K562 (cell line): ENCODE measurements around the gene ZNF622. TPM values are rescaled to one million over a fixed set of nuclear protein-coding genes. Genes with fewer than 3 reads are reported as not detected.

Source experiments
- ATAC-seq: fragments of 200-7000 bp; cut with Tn5 transposase; 3 replicates; pipeline ENCODE4 v1.9.1; 2020; ENCODE audit warnings: moderate library complexity
- BruUV-seq: library from RNA; stranded (reverse); fragments of 400-500 nt; replicated peaks from 2 replicates; lab custom pipeline; 2021; lab: Mats Ljungman, UMichigan
- CTCF ChIA-PET: fragments of 300-600 bp; formaldehyde crosslinking; extraction: SDS; loops from one replicate; lab custom pipeline; 2021; ENCODE audit warnings: low intra/inter-chr PET ratio; lab: Yijun Ruan, JAX
- POLR2A ChIA-PET: fragments of 300-600, 350-650 bp; sonication (Branson Sonifier 250); formaldehyde crosslinking; extraction: SDS; loops from one replicate; lab custom pipeline; 2021; ENCODE audit warnings: antibody characterized with exemption, inconsistent platforms; lab: Yijun Ruan, JAX
- DNase-seq, 4 experiments: peaks; one replicate each; pipeline versions ENCODE4 v3.0.0 to v3.0.0-alpha.2; 2011 to 2018; ENCODE audit warnings: low spot score in 3 of 4, mixed read lengths in 3 of 4; ENCODE audit errors: extremely low read depth in 1 of 4
- FAIRE-seq: peaks from 2 replicates; lab custom pipeline; 2011; peaks lifted over from hg19 to GRCh38; lab: Jason Lieb, UNC
- H2AFZ ChIP-seq: 2 replicates; pipeline ENCODE4 v1.6.0; 2011; ENCODE audit warnings: low read depth, low read length, control low read depth, inconsistent platforms
- H3K27ac ChIP-seq: fragments of 200-600 bp; 3 replicates; pipeline ENCODE4 v1.8.0; 2011; ENCODE audit warnings: low read depth, mild to moderate bottlenecking, control low read depth, inconsistent platforms, low read length, moderate library complexity, mixed read lengths; ENCODE audit errors: extremely low read depth
- H3K27me3 ChIP-seq, 2 experiments: fragments of 300-600 bp in 1 of 2; 2 replicates in 1 of 2; 3 replicates in 1 of 2; pipeline versions ENCODE4 v1.6.0 to v1.8.0; 2011; ENCODE audit warnings: inconsistent platforms in 2 of 2, low read length in 2 of 2, mild to moderate bottlenecking in 1 of 2, mixed read lengths in 1 of 2, moderate library complexity in 1 of 2; ENCODE audit not compliant: control insufficient read depth in 2 of 2, insufficient read depth in 2 of 2
- H3K36me3 ChIP-seq: fragments of 300-600 bp; 3 replicates; pipeline ENCODE4 v1.8.0; 2011; ENCODE audit warnings: mild to moderate bottlenecking, low read length, inconsistent platforms; ENCODE audit not compliant: control insufficient read depth, insufficient read depth
- H3K4me1 ChIP-seq, 2 experiments: fragments of 200-600 bp in 1 of 2; replicated peaks in 1 of 2; 2 replicates in 1 of 2; 3 replicates in 1 of 2; pipeline versions ENCODE4 v1.5.1 to v1.8.0; 2011; ENCODE audit warnings: inconsistent platforms in 2 of 2, low read length in 2 of 2, mild to moderate bottlenecking in 1 of 2, mixed read lengths in 1 of 2, moderate library complexity in 1 of 2; ENCODE audit not compliant: control insufficient read depth in 2 of 2, insufficient read depth in 2 of 2
- H3K4me2 ChIP-seq: 2 replicates; pipeline ENCODE4 v1.6.1; 2011; ENCODE audit warnings: low read length, control low read depth, inconsistent platforms, mixed read lengths; ENCODE audit not compliant: insufficient read depth
- H3K4me3 ChIP-seq: fragments of 200-600 bp; sonication (generic), shearing (Covaris generic); 2 replicates; pipeline ENCODE4 v1.5.1; 2016; ENCODE audit warnings: control low read depth, inconsistent platforms
- H3K79me2 ChIP-seq: fragments of 200-600 bp; 3 replicates; pipeline ENCODE4 v1.8.0; 2011; ENCODE audit warnings: low read length, inconsistent platforms; ENCODE audit not compliant: control insufficient read depth, insufficient read depth
- H3K9ac ChIP-seq, 2 experiments: 2 replicates each; pipeline versions ENCODE4 v1.6.0 to v1.6.1; 2011; ENCODE audit warnings: low read depth in 2 of 2, low read length in 2 of 2, control low read depth in 1 of 2, inconsistent platforms in 1 of 2, mild to moderate bottlenecking in 1 of 2, mixed read lengths in 1 of 2; ENCODE audit not compliant: insufficient read depth in 1 of 2
- H3K9me1 ChIP-seq: one replicate; pipeline ENCODE4 v1.6.0; 2011; ENCODE audit warnings: inconsistent platforms, mild to moderate bottlenecking, low read length, moderate library complexity; ENCODE audit not compliant: control insufficient read depth, insufficient read depth
- H3K9me3 ChIP-seq: replicated peaks from 2 replicates; pipeline ENCODE4 v1.5.1; 2011; ENCODE audit warnings: low read depth, low read length, inconsistent platforms; ENCODE audit not compliant: control insufficient read depth, insufficient read depth
- H4K20me1 ChIP-seq: replicated peaks from 2 replicates; pipeline ENCODE4 v1.6.1; 2011; ENCODE audit warnings: low read length, inconsistent platforms, mixed read lengths; ENCODE audit not compliant: control insufficient read depth, insufficient read depth
- DMBX1 ChIP-seq: fragments of 250-450 bp; sonication (Bioruptor Pico); IDR thresholded peaks from 2 replicates; pipeline ENCODE4 v1.8.0; 2022; ENCODE audit warnings: inconsistent platforms, mild to moderate bottlenecking, moderate library complexity, borderline replicate concordance
- FOXO4 ChIP-seq: fragments of 450-650 bp; formaldehyde crosslinking; IDR thresholded peaks from 2 replicates; pipeline ENCODE4 v1.4.0; 2020; ENCODE audit warnings: mild to moderate bottlenecking, moderate library complexity
- HNRNPLL ChIP-seq: fragments of 200-400 bp; formaldehyde crosslinking; IDR thresholded peaks from 2 replicates; pipeline ENCODE4 v1.6.1; 2017; ENCODE audit warnings: low read length, low read depth, mild to moderate bottlenecking; ENCODE audit not compliant: poor library complexity, severe bottlenecking
- OTX1 ChIP-seq: fragments of 450-650 bp; formaldehyde crosslinking; IDR thresholded peaks from 2 replicates; pipeline ENCODE4 v1.4.0; 2022; ENCODE audit warnings: mild to moderate bottlenecking
- RB1 ChIP-seq: fragments of 450-650 bp; IDR thresholded peaks from 2 replicates; pipeline ENCODE4 v1.6.1; 2017; ENCODE audit warnings: low read depth, mild to moderate bottlenecking
- SMAD4 ChIP-seq: fragments of 250-450 bp; sonication (Bioruptor Pico); conservative IDR thresholded peaks from 2 replicates; pipeline ENCODE4 v1.8.0; 2021; ENCODE audit warnings: inconsistent platforms, mild to moderate bottlenecking, moderate library complexity
- SRF ChIP-seq, 2 experiments: fragments of 250-450, 450-650 bp in 1 of 2; sonication (Bioruptor Pico) in 1 of 2; sonication (generic) in 1 of 2; formaldehyde crosslinking; IDR thresholded peaks; 2 replicates each; pipeline versions ENCODE4 v1.5.0 to v1.5.1; 2020 to 2022; ENCODE audit warnings: mild to moderate bottlenecking in 1 of 2, missing genetic modification reagents in 1 of 2
- SUPT5H ChIP-seq: fragments of 450-650 bp; IDR thresholded peaks from 2 replicates; pipeline ENCODE4 v1.6.1; 2016
- TEAD1 ChIP-seq, 2 experiments: fragments of 450-650 bp in 1 of 2; sonication (generic) in 1 of 2; formaldehyde crosslinking; IDR thresholded peaks; 2 replicates each; pipeline versions ENCODE4 v1.4.0 to v1.8.0; 2020 to 2022; ENCODE audit warnings: mild to moderate bottlenecking in 2 of 2, missing genetic modification reagents in 1 of 2
- YBX1 ChIP-seq: fragments of 450-650 bp; IDR thresholded peaks from 2 replicates; pipeline ENCODE4 v1.7.1; 2016; ENCODE audit warnings: mild to moderate bottlenecking
- YY1 ChIP-seq, 3 experiments: IDR thresholded peaks; 2 replicates each; pipeline ENCODE4 v1.6.1; 2011; ENCODE audit warnings: low read length in 2 of 3, mild to moderate bottlenecking in 2 of 3, moderate library complexity in 2 of 3, borderline replicate concordance in 1 of 3, control low read depth in 1 of 3, low read depth in 1 of 3; ENCODE audit not compliant: insufficient read depth in 3 of 3, insufficient replicate concordance in 2 of 3, control insufficient read depth in 1 of 3, insufficient read length in 1 of 3; ENCODE audit errors: extremely low read depth in 1 of 3
- ZBTB33 ChIP-seq: sonication (generic); formaldehyde crosslinking; IDR thresholded peaks from 2 replicates; pipeline ENCODE4 v1.8.1; 2023; ENCODE audit warnings: mild to moderate bottlenecking, missing genetic modification reagents
- ZNF431 ChIP-seq: sonication (generic); formaldehyde crosslinking; IDR thresholded peaks from 2 replicates; pipeline ENCODE4 v1.8.0; 2022; ENCODE audit warnings: mild to moderate bottlenecking, missing genetic modification reagents
- ZNF639 ChIP-seq, 2 experiments: fragments of 200-800 bp in 1 of 2; sonication (Bioruptor generic) in 1 of 2; sonication (generic) in 1 of 2; formaldehyde crosslinking in 1 of 2; IDR thresholded peaks in 1 of 2; conservative IDR thresholded peaks in 1 of 2; 2 replicates each; pipeline versions ENCODE4 v1.5.0 to v1.6.1; 2016 to 2020; ENCODE audit warnings: missing compliant biosample characterization in 1 of 2, missing genetic modification characterization in 1 of 2, missing genetic modification reagents in 1 of 2
- ZNF696 ChIP-seq: fragments of 250-450 bp; sonication (Bioruptor Pico); conservative IDR thresholded peaks from 2 replicates; pipeline ENCODE4 v1.4.0; 2020; ENCODE audit warnings: mild to moderate bottlenecking, moderate library complexity
- in situ Hi-C: fragments of 300-500 bp; cut with MboI; formaldehyde crosslinking; loops from 4 replicates; pipeline ENCODE4 v1.15.0; 2018; ENCODE audit warnings: inconsistent platforms, mixed read lengths
- intact Hi-C: fragments of 100-400 bp; cut with micrococcal nuclease; formaldehyde crosslinking; loops from 2 replicates; pipeline ENCODE4 v1.14.2; 2022
- polyA plus RNA-seq, 8 experiments: library from polyadenylated mRNA; depleted of rRNA in 4 of 8; stranded (reverse) in 5 of 8; unstranded in 3 of 8; fragments of >200 nt; fragmentation: Nextera tagmentation in 2 of 8; fragmentation: Illumina TruSeq in 1 of 8; extraction: Ambion mirVana in 2 of 8; extraction: Trizol in 1 of 8; gene quantifications; 2 replicates each; pipeline versions ENCODE4 v1.2.1 to v1.2.3, GENCODE V29; 2011 to 2014; ENCODE audit warnings: inconsistent platforms in 1 of 8, missing spikeins in 1 of 8
- total RNA-seq, 7 experiments: library from RNA; depleted of rRNA in 6 of 7; stranded (reverse); fragments of >200 nt in 6 of 7; fragmentation: Illumina TruSeq in 2 of 7; extraction: Trizol in 2 of 7; gene quantifications; 2 replicates each; pipeline versions ENCODE4 v1.2.1 to v1.2.3, GENCODE V29; 2011 to 2021; ENCODE audit warnings: low replicate concordance in 1 of 7

ZNF622 gene
- total and polyA plus RNA-seq, 9 of the 15 experiments (the other 6 are each of a cell fraction or from before 2014, with no cell fraction given) = 9.6 to 51.5 (median 32.3) TPM

- no peak for TF ChIP-seq ZNF639 (CRISPR knock-in tag; conservative IDR thresholded peaks at IDR 0.05 in 1 of 2, IDR thresholded peaks at IDR 0.05 in 1 of 2)
- TF ChIP-seq YBX1 = no peak
These were observed 21.1 kb upstream of the ZNF622 start (continued) for GRCh38 chr5:16486711-16487111.

- intact Hi-C loops (loop anchor here (5.0 to 10.0 kb wide), 2 partner anchors 179 to 707 kb away; no protein-coding TSS in a partner anchor), in situ Hi-C loops (no loop called here)
- Histone ChIP-seq H3K27ac (no peak overlapping the region), H2AFZ (no peak overlapping the region), H3K27me3 (peaks cover 7 to 13% of the 10 kb centered on the region in 2 experiments; a peak in 2 of 5 replicates), H4K20me1 (no peaks in the 10 kb centered on the region), H3K9me1 (no peaks in the 10 kb centered on the region), H3K9ac (no peak overlapping the region), H3K4me2 (no peak overlapping the region), H3K79me2 (no peaks in the 10 kb centered on the region), H3K4me1 (no peaks in the 10 kb centered on the region), H3K9me3 (no peaks in the 10 kb centered on the region), H3K36me3 (no peaks in the 10 kb centered on the region), H3K4me3 (no peak overlapping the region)
- no peak for ATAC-seq
- ChIA-PET CTCF (no interaction called here), POLR2A (no interaction called here)
- DNase-seq = no peak
- BruUV-seq = no TSS peak
- FAIRE-seq = no peak
- TF ChIP-seq SUPT5H (no peak), TEAD1 (CRISPR knock-in tag; IDR thresholded peaks at IDR 0.05) (no peak), OTX1 (CRISPR knock-in tag) (no peak), ZBTB33 (no peak), SMAD4 (CRISPR knock-in tag) (no peak), RB1 (no peak), SRF (CRISPR knock-in tag; IDR thresholded peaks at IDR 0.05) (no peak), HNRNPLL (no peak), ZNF431 (CRISPR knock-in tag) (no peak), FOXO4 (CRISPR knock-in tag) (no peak), ZNF696 (no peak), DMBX1 (CRISPR knock-in tag) (no peak), YY1 (IDR thresholded peaks at IDR 0.05; ENCODE audit: borderline replicate concordance in 1 of 3, control insufficient read depth in 1 of 3, extremely low read depth in 1 of 3, insufficient read depth in 3 of 3, insufficient read length in 1 of 3, insufficient replicate concordance in 2 of 3, low read depth in 1 of 3, low read length in 2 of 3) (no peak)
These were observed 20.1 kb upstream of the ZNF622 start for GRCh38 chr5:16485656-16486055.
